KMS-11 (cell line): Measurements from ENCODE around the gene CCDC183.

Experiments
- H2AFZ ChIP-seq: fragments of 200-600 bp; sonication (generic); 2 replicates; pipeline ENCODE4 v1.6.1; 2016; ENCODE audit warnings: antibody characterized with exemption, mixed run types, low read depth
- H3K27ac ChIP-seq: fragments of 200-600 bp; sonication (generic); 2 replicates; pipeline ENCODE4 v1.6.1; 2016; ENCODE audit warnings: mild to moderate bottlenecking, mixed run types
- H3K27me3 ChIP-seq: fragments of 200-600 bp; sonication (generic); 2 replicates; pipeline ENCODE4 v1.6.1; 2017; ENCODE audit warnings: mild to moderate bottlenecking, low read depth, mixed run types, moderate library complexity; ENCODE audit not compliant: insufficient read depth
- H3K36me3 ChIP-seq: fragments of 200-600 bp; sonication (generic); 2 replicates; pipeline ENCODE4 v1.6.1; 2017; ENCODE audit warnings: mild to moderate bottlenecking, mixed run types; ENCODE audit not compliant: insufficient read depth
- H3K4me1 ChIP-seq: fragments of 200-600 bp; sonication (generic); 2 replicates; pipeline ENCODE4 v1.6.1; 2016; ENCODE audit warnings: mild to moderate bottlenecking, low read depth, mixed run types; ENCODE audit not compliant: poor library complexity, severe bottlenecking
- H3K4me2 ChIP-seq: fragments of 200-600 bp; sonication (generic); 2 replicates; pipeline ENCODE4 v1.7.0; 2016; ENCODE audit warnings: mild to moderate bottlenecking, mixed run types
- H3K4me3 ChIP-seq: fragments of 200-600 bp; sonication (generic); IDR thresholded peaks from 2 replicates; pipeline ENCODE4 v1.6.1; 2017; ENCODE audit warnings: low read depth, low read length, mixed read lengths; ENCODE audit not compliant: insufficient read depth
- H3K79me2 ChIP-seq: fragments of 200-600 bp; sonication (generic); 2 replicates; pipeline ENCODE4 v1.6.1; 2016; ENCODE audit warnings: low read depth, mixed run types; ENCODE audit not compliant: insufficient read depth
- H3K9ac ChIP-seq: fragments of 200-600 bp; sonication (generic); 2 replicates; pipeline ENCODE4 v1.6.1; 2016; ENCODE audit warnings: mild to moderate bottlenecking, mixed run types
- H4K20me1 ChIP-seq: fragments of 200-600 bp; sonication (generic); 2 replicates; pipeline ENCODE4 v1.6.1; 2016; ENCODE audit warnings: mild to moderate bottlenecking, mixed run types; ENCODE audit not compliant: insufficient read depth
- TF ChIP-seq, protein P1 (sequence below): fragments of 200-600 bp; sonication (generic); conservative IDR thresholded peaks from 2 replicates; pipeline ENCODE4 v1.6.1; 2017; ENCODE audit warnings: low read depth, mild to moderate bottlenecking, antibody characterized with exemption, low read length, moderate library complexity, mixed read lengths

Gene CCDC183

DNA sequence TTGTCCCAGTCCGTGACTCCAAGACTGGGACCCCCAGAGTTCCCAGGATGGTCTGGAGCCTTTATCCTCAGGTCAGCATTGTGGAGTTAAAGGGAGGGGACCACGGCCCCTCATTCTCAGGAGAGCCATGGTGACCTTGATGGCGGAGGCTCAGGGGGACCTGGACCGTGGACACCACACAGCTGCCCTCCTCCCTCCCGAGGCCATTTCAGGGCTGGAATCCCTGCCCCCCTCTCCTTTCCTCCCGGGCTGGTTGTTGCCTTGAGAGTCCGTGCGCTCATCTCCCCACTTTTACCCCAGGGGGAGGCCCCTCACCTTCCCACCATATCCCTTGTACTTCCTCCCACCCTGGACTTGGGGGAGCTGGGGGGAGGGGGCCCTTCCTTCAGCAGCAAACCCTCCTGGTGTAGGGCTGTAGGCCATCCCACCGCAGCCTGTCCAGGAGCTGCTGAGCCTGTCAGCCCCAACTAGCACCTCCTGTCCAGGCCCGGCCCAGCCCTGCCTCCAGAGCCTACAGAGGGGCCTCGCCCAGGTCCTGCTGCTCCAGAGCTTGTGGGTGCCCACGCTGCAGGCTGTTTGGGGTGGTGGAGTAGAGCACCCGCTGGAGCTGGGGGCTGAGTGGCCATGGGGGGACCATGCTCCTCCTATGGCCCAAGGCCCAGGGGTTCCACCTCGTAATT, 31.8 kb downstream of the CCDC183 start:
- TF ChIP-seq, protein P1, sequence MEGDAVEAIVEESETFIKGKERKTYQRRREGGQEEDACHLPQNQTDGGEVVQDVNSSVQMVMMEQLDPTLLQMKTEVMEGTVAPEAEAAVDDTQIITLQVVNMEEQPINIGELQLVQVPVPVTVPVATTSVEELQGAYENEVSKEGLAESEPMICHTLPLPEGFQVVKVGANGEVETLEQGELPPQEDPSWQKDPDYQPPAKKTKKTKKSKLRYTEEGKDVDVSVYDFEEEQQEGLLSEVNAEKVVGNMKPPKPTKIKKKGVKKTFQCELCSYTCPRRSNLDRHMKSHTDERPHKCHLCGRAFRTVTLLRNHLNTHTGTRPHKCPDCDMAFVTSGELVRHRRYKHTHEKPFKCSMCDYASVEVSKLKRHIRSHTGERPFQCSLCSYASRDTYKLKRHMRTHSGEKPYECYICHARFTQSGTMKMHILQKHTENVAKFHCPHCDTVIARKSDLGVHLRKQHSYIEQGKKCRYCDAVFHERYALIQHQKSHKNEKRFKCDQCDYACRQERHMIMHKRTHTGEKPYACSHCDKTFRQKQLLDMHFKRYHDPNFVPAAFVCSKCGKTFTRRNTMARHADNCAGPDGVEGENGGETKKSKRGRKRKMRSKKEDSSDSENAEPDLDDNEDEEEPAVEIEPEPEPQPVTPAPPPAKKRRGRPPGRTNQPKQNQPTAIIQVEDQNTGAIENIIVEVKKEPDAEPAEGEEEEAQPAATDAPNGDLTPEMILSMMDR, result no peak
- no peak overlapping the region for H3K4me2 ChIP-seq
- H2AFZ ChIP-seq, result no peak overlapping the region
- no peaks in the 10 kb centered on the region for H3K4me1 ChIP-seq
- H3K9ac ChIP-seq, result no peak overlapping the region
- no peaks in the 10 kb centered on the region for H3K36me3 ChIP-seq
- H4K20me1 ChIP-seq, result no peaks in the 10 kb centered on the region; the same call in 1 of the 2 replicates
- H3K4me3 ChIP-seq, result no peak overlapping the region
- H3K27ac ChIP-seq, result no peak overlapping the region
- no peaks in the 10 kb centered on the region for H3K27me3 ChIP-seq
- no peaks in the 10 kb centered on the region for H3K79me2 ChIP-seq

DNA sequence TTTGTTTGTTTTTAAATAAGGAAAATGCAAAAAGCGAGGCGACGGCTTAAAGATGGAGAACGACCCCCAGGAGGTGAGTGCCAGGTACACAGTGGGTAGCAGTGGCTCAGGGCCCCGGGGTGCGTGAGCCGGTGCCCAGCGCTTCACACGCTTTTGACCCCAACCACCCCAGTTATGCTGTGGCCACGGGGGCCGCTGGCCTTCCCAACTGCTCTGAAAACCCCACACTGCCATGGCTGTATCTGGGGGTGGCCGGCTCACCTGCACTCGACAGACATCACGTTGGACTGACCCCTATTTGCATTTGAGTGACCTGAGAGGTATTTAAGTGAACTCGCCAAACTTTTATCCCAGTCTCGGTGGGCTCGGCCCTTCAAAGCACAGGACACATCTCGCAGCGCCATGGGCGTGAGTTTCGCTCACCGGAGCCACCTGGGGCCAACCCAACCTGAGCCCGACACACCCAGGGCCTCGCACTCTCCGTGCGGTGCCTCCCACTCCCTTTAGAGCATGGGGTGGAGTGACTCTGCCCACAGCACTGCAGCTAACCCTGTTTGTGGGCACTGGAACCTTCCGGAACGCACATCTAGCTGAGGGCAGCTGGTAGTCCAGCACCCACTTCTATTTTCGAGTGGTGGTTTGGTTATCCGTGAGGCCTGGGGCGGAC, 32.5 kb downstream of the CCDC183 start:
- H2AFZ ChIP-seq, result no peak overlapping the region
- no peaks in the 10 kb centered on the region; the same call in 1 of the 2 replicates for H4K20me1 ChIP-seq
- H3K36me3 ChIP-seq, result no peaks in the 10 kb centered on the region
- H3K79me2 ChIP-seq, result no peaks in the 10 kb centered on the region
- no peaks in the 10 kb centered on the region for H3K4me1 ChIP-seq
- H3K4me2 ChIP-seq, result no peak overlapping the region
- H3K4me3 ChIP-seq, result no peak overlapping the region
- H3K27me3 ChIP-seq, result no peaks in the 10 kb centered on the region
- TF ChIP-seq, protein P1, result no peak
- H3K27ac ChIP-seq, result no peak overlapping the region
- H3K9ac ChIP-seq, result no peak overlapping the region

DNA sequence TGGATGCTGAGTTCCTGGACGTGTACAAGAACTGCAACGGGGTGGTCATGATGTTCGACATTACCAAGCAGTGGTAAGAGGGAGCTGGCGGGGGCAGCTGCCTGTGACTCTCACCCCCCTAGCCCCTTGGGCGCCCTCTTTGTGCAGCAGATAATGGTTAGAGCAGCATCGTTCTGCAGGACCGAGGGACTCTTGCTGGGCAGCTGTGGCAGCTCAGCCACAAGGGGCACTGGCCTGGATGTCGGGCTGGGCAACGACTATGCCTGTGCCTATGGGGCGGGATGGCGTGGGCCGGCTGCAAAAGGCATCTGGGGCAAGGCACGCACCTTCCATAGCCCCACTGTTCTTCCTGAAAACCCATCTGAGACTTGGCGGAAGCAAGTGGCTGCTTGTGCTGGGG, 33.3 kb downstream of the CCDC183 start:
- Histone ChIP-seq H4K20me1 (no peaks in the 10 kb centered on the region; the same call in 1 of the 2 replicates), H3K36me3 (no peaks in the 10 kb centered on the region)
- TF ChIP-seq, protein P1, result no peak

DNA sequence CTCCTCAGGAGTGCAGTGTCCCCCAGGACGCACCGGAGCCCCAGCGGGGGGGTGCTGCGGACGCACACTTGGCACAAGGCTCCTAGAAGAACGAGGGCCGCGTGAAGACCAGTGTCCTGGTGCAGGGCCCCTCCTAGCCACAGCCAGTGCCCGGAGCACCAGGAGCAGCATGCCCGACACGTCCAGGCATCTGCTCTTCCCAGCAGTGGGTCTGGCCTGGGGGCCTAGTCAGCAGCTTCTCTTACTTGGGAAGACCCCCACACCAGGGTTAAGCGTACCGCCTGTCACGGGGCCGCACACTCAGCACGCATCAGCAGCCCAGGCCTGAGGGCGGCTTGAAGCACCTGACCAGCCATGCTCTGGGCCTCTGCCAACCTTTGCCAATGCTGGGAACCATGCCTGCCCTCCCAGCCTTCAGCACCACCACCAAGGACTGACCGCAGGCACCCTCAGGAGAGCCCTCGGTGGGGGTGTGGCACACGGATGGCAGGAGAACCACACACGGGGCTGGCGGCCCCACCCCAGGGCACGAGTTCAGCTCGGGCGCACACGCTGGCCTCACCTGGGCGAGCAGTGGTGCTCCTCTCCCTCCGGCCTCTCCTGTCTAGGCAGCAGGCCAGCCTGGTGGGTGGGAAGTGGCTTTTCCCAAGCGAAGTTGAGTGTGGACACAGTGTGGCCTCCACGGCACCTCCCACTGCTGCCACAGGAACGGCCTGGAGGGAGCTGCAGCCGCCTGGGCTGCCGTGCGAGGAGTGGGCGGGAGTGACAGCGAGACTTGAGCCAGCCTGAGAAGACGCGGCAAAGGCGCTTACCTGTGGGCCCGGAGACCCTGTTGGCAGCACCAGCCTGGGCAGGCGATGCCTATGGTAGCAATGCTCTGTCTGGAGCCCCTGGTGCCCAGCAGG, 34.1 kb downstream of the CCDC183 start:
- no peaks in the 10 kb centered on the region for H3K27me3 ChIP-seq
- no peak overlapping the region for H3K4me2 ChIP-seq
- TF ChIP-seq, protein P1, result no peak
- H2AFZ ChIP-seq, result no peak overlapping the region
- no peaks in the 10 kb centered on the region for H4K20me1 ChIP-seq
- H3K4me1 ChIP-seq, result no peaks in the 10 kb centered on the region
- no peaks in the 10 kb centered on the region for H3K79me2 ChIP-seq
- no peaks in the 10 kb centered on the region for H3K36me3 ChIP-seq
- H3K4me3 ChIP-seq, result no peak overlapping the region
- H3K27ac ChIP-seq, result no peak overlapping the region
- no peak overlapping the region for H3K9ac ChIP-seq

More for the DNA sequence above, 33.3 kb downstream of the CCDC183 start:
- Histone ChIP-seq H3K27ac (no peak overlapping the region), H3K9ac (no peak overlapping the region), H3K27me3 (no peaks in the 10 kb centered on the region), H3K79me2 (no peaks in the 10 kb centered on the region), H3K4me1 (no peaks in the 10 kb centered on the region), H3K4me3 (no peak overlapping the region), H2AFZ (no peak overlapping the region), H3K4me2 (no peak overlapping the region)
